Smooth muscle cell (in vitro differentiated cells): ENCODE measurements around the gene TTYH1. TPM values are rescaled to one million over a fixed set of nuclear protein-coding genes. Genes with fewer than 3 reads are reported as not detected.

ENCODE experiments used
- DNase-seq: peaks from one replicate; lab custom pipeline; 2025; ENCODE audit not compliant: unreplicated experiment; lab: John Stamatoyannopoulos, UW
- H2AFZ ChIP-seq: fragments of 200-600 bp; sonication (generic); 2 replicates; pipeline ENCODE4 v1.6.0; 2016; ENCODE audit warnings: antibody characterized with exemption, low read depth, mild to moderate bottlenecking
- H3F3A ChIP-seq: fragments of 200-600 bp; sonication (generic); 2 replicates; pipeline ENCODE4 v1.6.0; 2017; ENCODE audit warnings: antibody characterized with exemption, low read depth
- H3K27ac ChIP-seq: fragments of 200-600 bp; sonication (generic); 2 replicates; pipeline ENCODE4 v1.5.1; 2016; ENCODE audit warnings: low read depth, mild to moderate bottlenecking
- H3K27me3 ChIP-seq: fragments of 200-600 bp; sonication (generic); 2 replicates; pipeline ENCODE4 v1.6.1; 2016; ENCODE audit warnings: low read depth, mild to moderate bottlenecking
- H3K36me3 ChIP-seq: fragments of 200-600 bp; sonication (generic); 2 replicates; pipeline ENCODE4 v1.5.1; 2016; ENCODE audit warnings: low read depth
- H3K4me1 ChIP-seq: fragments of 200-600 bp; sonication (generic); 2 replicates; pipeline ENCODE4 v1.5.1; 2016; ENCODE audit warnings: low read depth
- H3K4me2 ChIP-seq: fragments of 200-600 bp; sonication (generic); 2 replicates; pipeline ENCODE4 v1.6.0; 2016; ENCODE audit warnings: mild to moderate bottlenecking
- H3K4me3 ChIP-seq: fragments of 200-600 bp; sonication (generic); 2 replicates; pipeline ENCODE4 v1.5.1; 2016; ENCODE audit warnings: mild to moderate bottlenecking
- H3K79me2 ChIP-seq: fragments of 200-600 bp; sonication (generic); 2 replicates; pipeline ENCODE4 v1.6.0; 2016; ENCODE audit warnings: low read depth, mild to moderate bottlenecking
- H3K9ac ChIP-seq: fragments of 200-600 bp; sonication (generic); 2 replicates; pipeline ENCODE4 v1.6.0; 2016; ENCODE audit warnings: low read depth
- H3K9me3 ChIP-seq: fragments of 200-600 bp; sonication (generic); replicated peaks from 2 replicates; pipeline ENCODE4 v1.5.1; 2016; ENCODE audit warnings: low read depth
- H4K20me1 ChIP-seq: fragments of 200-600 bp; sonication (generic); 2 replicates; pipeline ENCODE4 v1.6.0; 2016; ENCODE audit warnings: low read depth
- WGBS: methylation state at CpG from one replicate; pipeline ENCODE4 v1.1.7; 2016; ENCODE audit warnings: low lambda C conversion rate; 5-methylcytosine and 5-hydroxymethylcytosine counted together
- polyA plus RNA-seq: library from polyadenylated mRNA; unstranded; fragments of >200 nt; fragmentation: Nextera tagmentation; extraction: Ambion mirVana; gene quantifications from 2 replicates; pipeline ENCODE4 v1.2.1, GENCODE V29; 2016
- total RNA-seq: library from RNA; depleted of rRNA; stranded (reverse); fragments of >200 nt; gene quantifications from 2 replicates; pipeline ENCODE4 v1.2.3, GENCODE V29; 2014
- TF ChIP-seq, protein P1 (sequence below): fragments of 200-600 bp; sonication (generic); IDR thresholded peaks from 2 replicates; pipeline ENCODE4 v1.5.1; 2017; ENCODE audit warnings: borderline replicate concordance, mild to moderate bottlenecking, antibody characterized with exemption; ENCODE audit not compliant: insufficient read depth, poor library complexity, severe bottlenecking

The TTYH1 gene
- total and polyA plus RNA-seq, 2 experiments from 2014 or later = 0.40 to 0.65 TPM

DNA sequence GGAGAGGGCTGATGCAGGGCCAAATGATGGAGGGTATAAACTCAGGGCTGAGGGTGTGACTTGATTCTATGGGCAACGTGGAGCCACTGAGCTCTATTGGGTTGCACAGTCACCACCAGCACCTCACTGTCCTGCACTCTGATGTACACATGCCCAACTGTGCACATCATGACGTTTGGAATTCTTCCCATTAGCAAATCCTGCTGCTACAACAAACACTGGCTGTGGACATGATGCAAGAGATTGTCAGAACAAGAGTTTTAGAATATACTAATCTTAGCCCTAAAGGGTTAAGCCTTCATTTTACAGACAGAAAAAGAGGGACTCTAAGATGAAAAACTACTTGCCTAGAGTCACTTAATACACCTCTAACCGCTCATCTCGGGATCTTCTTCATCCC is 2.4 kb upstream of the TTYH1 start:
- Histone ChIP-seq H2AFZ (no peak overlapping the region), H3K9me3 (no peaks in the 10 kb centered on the region), H4K20me1 (no peaks in the 10 kb centered on the region), H3K4me3 (no peak overlapping the region), H3F3A (no peaks in the 10 kb centered on the region), H3K27me3 (peaks cover 43% of the 10 kb centered on the region), H3K4me1 (peaks cover 3% of the 10 kb centered on the region), H3K36me3 (no peaks in the 10 kb centered on the region), H3K4me2 (no peak overlapping the region), H3K9ac (no peak overlapping the region), H3K27ac (no peak overlapping the region), H3K79me2 (no peaks in the 10 kb centered on the region)
- TF ChIP-seq, protein P1, sequence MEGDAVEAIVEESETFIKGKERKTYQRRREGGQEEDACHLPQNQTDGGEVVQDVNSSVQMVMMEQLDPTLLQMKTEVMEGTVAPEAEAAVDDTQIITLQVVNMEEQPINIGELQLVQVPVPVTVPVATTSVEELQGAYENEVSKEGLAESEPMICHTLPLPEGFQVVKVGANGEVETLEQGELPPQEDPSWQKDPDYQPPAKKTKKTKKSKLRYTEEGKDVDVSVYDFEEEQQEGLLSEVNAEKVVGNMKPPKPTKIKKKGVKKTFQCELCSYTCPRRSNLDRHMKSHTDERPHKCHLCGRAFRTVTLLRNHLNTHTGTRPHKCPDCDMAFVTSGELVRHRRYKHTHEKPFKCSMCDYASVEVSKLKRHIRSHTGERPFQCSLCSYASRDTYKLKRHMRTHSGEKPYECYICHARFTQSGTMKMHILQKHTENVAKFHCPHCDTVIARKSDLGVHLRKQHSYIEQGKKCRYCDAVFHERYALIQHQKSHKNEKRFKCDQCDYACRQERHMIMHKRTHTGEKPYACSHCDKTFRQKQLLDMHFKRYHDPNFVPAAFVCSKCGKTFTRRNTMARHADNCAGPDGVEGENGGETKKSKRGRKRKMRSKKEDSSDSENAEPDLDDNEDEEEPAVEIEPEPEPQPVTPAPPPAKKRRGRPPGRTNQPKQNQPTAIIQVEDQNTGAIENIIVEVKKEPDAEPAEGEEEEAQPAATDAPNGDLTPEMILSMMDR = no peak
- DNase-seq = no peak
- WGBS = 73% methylated on average over 4 of the region's 4 CpGs

DNA sequence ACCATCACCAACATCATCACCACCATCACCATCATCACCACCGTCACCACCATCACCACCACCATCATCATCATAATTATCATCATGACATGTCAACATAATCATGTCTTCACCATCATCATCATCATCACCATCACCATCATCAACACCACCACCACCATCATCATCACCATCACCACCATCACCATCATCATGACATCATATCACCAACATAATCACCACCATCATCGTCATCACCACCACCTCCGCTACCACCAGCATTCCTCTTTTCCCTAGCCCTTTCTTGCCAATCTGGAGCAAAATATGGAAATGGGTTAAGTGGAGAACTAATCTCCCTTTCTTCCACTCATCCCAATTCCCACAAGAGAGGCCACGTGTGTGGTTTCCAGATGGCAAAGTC is 1.1 kb upstream of the TTYH1 start:
- H3K4me2 ChIP-seq = no peak overlapping the region
- peaks cover 14% of the 10 kb centered on the region for H3K4me1 ChIP-seq
- H3K9me3 ChIP-seq = no peaks in the 10 kb centered on the region
- TF ChIP-seq, protein P1 = no peak
- H3K27me3 ChIP-seq = peaks cover 43% of the 10 kb centered on the region
- H3K9ac ChIP-seq = no peak overlapping the region
- no peak overlapping the region for H2AFZ ChIP-seq
- no peak for DNase-seq
- H3K27ac ChIP-seq = no peak overlapping the region
- no peaks in the 10 kb centered on the region for H4K20me1 ChIP-seq
- no peaks in the 10 kb centered on the region for H3K36me3 ChIP-seq
- 86% methylated on average over 4 of the region's 4 CpGs for WGBS
- H3K79me2 ChIP-seq = no peaks in the 10 kb centered on the region
- no peak overlapping the region for H3K4me3 ChIP-seq
- H3F3A ChIP-seq = no peaks in the 10 kb centered on the region

DNA sequence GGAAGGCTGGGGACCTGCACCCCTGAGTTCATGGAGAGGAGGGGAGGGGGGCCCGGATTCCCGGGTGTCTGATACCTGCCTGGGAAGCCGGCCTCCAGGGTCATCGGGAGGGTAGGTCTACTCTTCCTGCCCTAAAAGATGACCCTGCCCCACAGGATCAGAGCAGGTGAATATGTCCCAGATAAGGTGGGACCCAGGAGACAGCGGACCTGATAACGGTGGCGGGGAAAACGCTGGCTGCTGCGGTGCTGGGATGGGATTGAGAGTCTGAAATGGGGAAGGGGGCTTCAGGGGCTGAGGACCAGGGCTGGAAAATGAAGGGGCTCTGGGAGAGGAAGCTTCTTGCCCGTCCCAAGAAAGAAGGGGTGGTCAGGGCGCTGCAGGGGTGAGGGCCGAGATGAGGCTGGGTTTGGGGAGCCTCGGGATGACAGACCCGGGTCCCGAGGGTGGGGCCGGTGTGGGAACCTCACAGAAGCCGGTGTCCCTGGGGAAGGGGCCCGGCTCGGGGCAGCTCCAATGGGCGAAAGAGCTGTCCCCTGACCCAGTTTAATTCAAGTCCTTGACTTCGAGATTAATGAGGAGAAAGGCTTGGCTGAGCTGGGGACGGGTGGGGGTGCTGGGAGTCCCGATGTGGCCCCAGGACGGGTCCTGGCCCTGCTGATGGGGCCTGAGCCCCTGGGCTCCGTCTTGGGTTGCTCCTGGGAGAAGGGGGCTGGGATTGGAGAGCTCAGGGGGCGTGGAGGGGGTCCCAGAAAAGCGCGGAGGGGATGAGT is 823 bp downstream of the TTYH1 start:
- no peak overlapping the region for H3K27ac ChIP-seq
- TF ChIP-seq, protein P1 = no peak
- no peaks in the 10 kb centered on the region for H3K79me2 ChIP-seq
- H3K27me3 ChIP-seq = peaks cover 35% of the 10 kb centered on the region
- H3K4me1 ChIP-seq = peaks cover 27% of the 10 kb centered on the region
- no peak for DNase-seq
- H2AFZ ChIP-seq = no peak overlapping the region
- no peak overlapping the region for H3K4me2 ChIP-seq
- H3F3A ChIP-seq = no peaks in the 10 kb centered on the region
- no peak overlapping the region for H3K4me3 ChIP-seq
- H3K36me3 ChIP-seq = no peaks in the 10 kb centered on the region
- H4K20me1 ChIP-seq = no peaks in the 10 kb centered on the region
- H3K9me3 ChIP-seq = no peaks in the 10 kb centered on the region
- no peak overlapping the region for H3K9ac ChIP-seq
- 33% methylated on average over 23 of the region's 28 CpGs for WGBS
